Transverse colon (tissue), 4 donors: ENCODE results near the gene CD52. TPM values are rescaled to one million over a fixed set of nuclear protein-coding genes. Genes with fewer than 3 reads are reported as not detected.

ENCODE experiments used
- DNase-seq: peaks from one replicate; pipeline ENCODE4 v3.0.0-alpha.2; 2019
- H3K27ac ChIP-seq, 4 donors: fragments of 200-600 bp; sonication (generic); 2 replicates each; pipeline ENCODE4 v1.5.1; 2016 to 2018; ENCODE audit warnings: inconsistent platforms in 4 of 4
- H3K27me3 ChIP-seq: fragments of 200-600 bp; sonication (generic); 2 replicates; pipeline ENCODE4 v1.5.1; 2017; ENCODE audit warnings: inconsistent platforms
- H3K36me3 ChIP-seq, 4 donors: fragments of 200-600 bp; sonication (generic); 2 replicates each; pipeline ENCODE4 v1.5.1; 2017 to 2019; ENCODE audit warnings: inconsistent platforms in 4 of 4
- H3K4me1 ChIP-seq, 4 donors: fragments of 200-600 bp; sonication (generic); 2 replicates each; pipeline ENCODE4 v1.5.1; 2017 to 2020; ENCODE audit warnings: inconsistent platforms in 4 of 4
- H3K4me3 ChIP-seq, 4 donors: fragments of 200-600 bp; sonication (generic); 1 replicate in 1 of 4; 2 replicates in 3 of 4; pipeline versions ENCODE4 v1.5.1 to v1.6.1; 2017 to 2019; ENCODE audit warnings: inconsistent platforms in 4 of 4
- H3K9me3 ChIP-seq, 2 donors: fragments of 200-600 bp; sonication (generic); 2 replicates each; pipeline ENCODE4 v1.5.1; 2017 to 2019; ENCODE audit warnings: inconsistent platforms in 2 of 2
- CTCF ChIP-seq, 5 experiments: fragments of 200-600 bp in 3 of 5; fragments of 450-650 bp in 2 of 5; sonication (generic) in 3 of 5; IDR thresholded peaks; 1 replicate in 2 of 5; 2 replicates in 3 of 5; pipeline ENCODE4 v1.5.1; 2016 to 2017; ENCODE audit warnings: antibody characterized with exemption in 5 of 5, inconsistent platforms in 3 of 5, mild to moderate bottlenecking in 2 of 5, moderate library complexity in 1 of 5
- EP300 ChIP-seq: sonication (generic); formaldehyde crosslinking; IDR thresholded peaks from one replicate; pipeline ENCODE4 v1.6.1; 2017; ENCODE audit warnings: antibody characterized with exemption, low read depth
- POLR2A ChIP-seq: fragments of 450-650 bp; IDR thresholded peaks from one replicate; pipeline ENCODE4 v1.6.1; 2016; ENCODE audit warnings: antibody characterized with exemption, mild to moderate bottlenecking, moderate library complexity
- POLR2AphosphoS5 ChIP-seq, 3 donors: sonication (generic); formaldehyde crosslinking; IDR thresholded peaks; one replicate each; pipeline ENCODE4 v1.6.1; 2016; ENCODE audit warnings: antibody characterized with exemption in 3 of 3
- WGBS, 2 donors: methylation state at CpG; one replicate each; pipeline ENCODE4 v1.1.5; 2018; ENCODE audit warnings: low coverage in 1 of 2; 5-methylcytosine and 5-hydroxymethylcytosine counted together
- in situ Hi-C, 4 donors: fragments of 200-750 bp; cut with MboI; loops; one replicate each; pipeline versions ENCODE4 v1.15.0 to v1.15.1; 2017; ENCODE audit warnings: low sequenced_read_pairs in 3 of 4, low pct_ligation_motif_present in 1 of 4, low pct_unique_long_range_greater_than_20kb in 1 of 4
- intact Hi-C: fragments of 100-400 bp; cut with DNase I; formaldehyde crosslinking; loops from one replicate; pipeline ENCODE4 v1.15.1; 2023; ENCODE audit warnings: low total_unique reads
- total RNA-seq, 4 donors: library from RNA; depleted of rRNA; stranded (reverse); fragments of >200 nt; gene quantifications; one replicate each; pipeline ENCODE4 v1.1.0, GENCODE V29; 2016

The CD52 gene
- total RNA-seq, 4 donors from 2014 or later, result 5.3 to 56.1 (median 21.1) TPM; not detected in 1

GRCh38 chr1:26279456-26280332, 38.1 kb upstream of the CD52 start, which contains the start of gene SH3BGRL3:
Gene SH3BGRL3 (plus strand): TSS chr1:26280086. CDS start chr1:26280156, 70 bp downstream.
- Histone ChIP-seq H3K27ac (peak within 1 kb of the TSS; percentile 93 to 98 (median 96)), H3K9me3 (no peaks in the 10 kb centered on the region), H3K4me3 (peak within 1 kb of the TSS; percentile 71 to 85 (median 79)), H3K36me3 (no peaks in the 10 kb centered on the region), H3K27me3 (no peaks in the 10 kb centered on the region), H3K4me1 (peaks cover 46 to 77% (median 63%) of the 10 kb centered on the region in 4 donors)
- in situ Hi-C loops, result loop anchor here in 3 of 4 donors (5.0 to 10.0 kb wide), 2 partner anchors 43 to 45 kb away; no protein-coding TSS in a partner anchor
- intact Hi-C loops, result loop anchor here (2.0 kb wide), 1 partner anchor 41 kb away; no protein-coding TSS in a partner anchor
- peak in 3 of 5 experiments; percentile 27 to 43 (median 42) for TF ChIP-seq CTCF (IDR thresholded peaks at IDR 0.05)
- TF ChIP-seq EP300, result peak; percentile 44
- peak; percentile 99 for TF ChIP-seq POLR2A
- peak; percentile 94 to 99 (median 98) for TF ChIP-seq POLR2AphosphoS5 (IDR thresholded peaks at IDR 0.05)
- peak; percentile 93 for DNase-seq
- WGBS, 2 donors, result 1% methylated on average over 48 of the region's 66 CpGs; no CpG with 5 or more reads in 1 of the 2 donors

- no peak for TF ChIP-seq POLR2AphosphoS5 (IDR thresholded peaks at IDR 0.05)
- TF ChIP-seq CTCF (IDR thresholded peaks at IDR 0.05), result no peak
- TF ChIP-seq EP300, result no peak
- TF ChIP-seq POLR2A, result no peak
- Histone ChIP-seq H3K27ac (peak overlapping the region; percentile 93 to 98 (median 96)), H3K27me3 (no peaks in the 10 kb centered on the region), H3K36me3 (no peaks in the 10 kb centered on the region), H3K4me3 (peak overlapping the region; percentile 71 to 85 (median 79)), H3K4me1 (peaks cover 49 to 80% (median 70%) of the 10 kb centered on the region in 4 donors), H3K9me3 (no peaks in the 10 kb centered on the region)
- WGBS, 2 donors, result 20 to 27% methylated on average over 1 to 20 of the region's 20 CpGs
- peak; percentile 48 for DNase-seq
- intact Hi-C loops (no loop called here), in situ Hi-C loops (no loop called here)
Observed at GRCh38 chr1:26280333-26281042, 37.3 kb upstream of the CD52 start.

GRCh38 chr1:26281091-26281958, 36.4 kb upstream of the CD52 start:
- Histone ChIP-seq H3K36me3 (no peaks in the 10 kb centered on the region), H3K9me3 (no peaks in the 10 kb centered on the region), H3K4me3 (peak overlapping the region in 3 of 4 donors; percentile 71 to 85 (median 76)), H3K27ac (peak overlapping the region; percentile 93 to 98 (median 96)), H3K27me3 (no peaks in the 10 kb centered on the region), H3K4me1 (peaks cover 43 to 78% (median 63%) of the 10 kb centered on the region in 4 donors)
- in situ Hi-C loops, result no loop called here
- TF ChIP-seq EP300 (no peak), CTCF (IDR thresholded peaks at IDR 0.05) (no peak), POLR2AphosphoS5 (IDR thresholded peaks at IDR 0.05) (no peak), POLR2A (no peak)
- intact Hi-C loops, result no loop called here
- 83 to 86% methylated on average over 1 to 5 of the region's 5 CpGs for WGBS, 2 donors
- no peak for DNase-seq
